Breast epithelium (tissue), 4 donors: ENCODE measurements around the gene RAX2. TPM values are rescaled to one million over a fixed set of nuclear protein-coding genes. Genes with fewer than 3 reads are reported as not detected.

Experiments
- DNase-seq, 2 donors: peaks; one replicate each; pipeline ENCODE4 v3.0.0-alpha.2; 2019; ENCODE audit warnings: low spot score in 2 of 2
- H3K27ac ChIP-seq, 2 donors: fragments of 200-600 bp; sonication (generic) in 1 of 2; one replicate each; pipeline ENCODE4 v1.5.1; 2016 to 2019; ENCODE audit warnings: mild to moderate bottlenecking in 1 of 2
- H3K27me3 ChIP-seq, 2 donors: fragments of 200-600 bp; sonication (generic) in 1 of 2; one replicate each; pipeline versions ENCODE4 v1.5.1 to v1.6.0; 2017 to 2019; ENCODE audit warnings: control low read depth in 1 of 2, mild to moderate bottlenecking in 1 of 2
- H3K36me3 ChIP-seq: fragments of 200-600 bp; one replicate; pipeline ENCODE4 v1.5.1; 2019
- H3K4me1 ChIP-seq, 2 donors: fragments of 200-600 bp; sonication (generic); one replicate each; pipeline ENCODE4 v1.5.1; 2016 to 2019; ENCODE audit warnings: control low read depth in 1 of 2
- H3K4me3 ChIP-seq, 3 donors: fragments of 200-600 bp; sonication (generic); 1 replicate in 2 of 3; 2 replicates in 1 of 3; pipeline ENCODE4 v1.5.1; 2016 to 2019; ENCODE audit warnings: mild to moderate bottlenecking in 3 of 3, moderate library complexity in 2 of 3
- H3K9me3 ChIP-seq, 2 donors: fragments of 200-600 bp; sonication (generic) in 1 of 2; one replicate each; pipeline ENCODE4 v1.5.1; 2016 to 2019; ENCODE audit warnings: control low read depth in 1 of 2
- POLR2A ChIP-seq: fragments of 450-650 bp; IDR thresholded peaks from one replicate; pipeline ENCODE4 v1.6.1; 2016; ENCODE audit warnings: antibody characterized with exemption, mild to moderate bottlenecking, moderate library complexity
- POLR2AphosphoS5 ChIP-seq, 3 donors: sonication (generic); formaldehyde crosslinking; IDR thresholded peaks; one replicate each; pipeline ENCODE4 v1.6.1; 2017; ENCODE audit warnings: antibody characterized with exemption in 3 of 3
- intact Hi-C: fragments of 100-400 bp; cut with DNase I; formaldehyde crosslinking; loops from one replicate; pipeline ENCODE4 v1.15.1; 2023; ENCODE audit warnings: low total_unique reads
- total RNA-seq, 3 donors: library from RNA; depleted of rRNA; stranded (reverse); fragments of >200 nt; gene quantifications; one replicate each; pipeline ENCODE4 v1.1.0, GENCODE V29; 2016
- TF ChIP-seq, protein P1 (sequence below), 3 donors: fragments of 450-650 bp; IDR thresholded peaks; one replicate each; pipeline ENCODE4 v1.5.1; 2016 to 2017; ENCODE audit warnings: antibody characterized with exemption in 3 of 3, mild to moderate bottlenecking in 3 of 3, moderate library complexity in 3 of 3

RAX2 gene
- total RNA-seq, 3 donors from 2014 or later: 0.66 TPM; not detected in 2

DNA sequence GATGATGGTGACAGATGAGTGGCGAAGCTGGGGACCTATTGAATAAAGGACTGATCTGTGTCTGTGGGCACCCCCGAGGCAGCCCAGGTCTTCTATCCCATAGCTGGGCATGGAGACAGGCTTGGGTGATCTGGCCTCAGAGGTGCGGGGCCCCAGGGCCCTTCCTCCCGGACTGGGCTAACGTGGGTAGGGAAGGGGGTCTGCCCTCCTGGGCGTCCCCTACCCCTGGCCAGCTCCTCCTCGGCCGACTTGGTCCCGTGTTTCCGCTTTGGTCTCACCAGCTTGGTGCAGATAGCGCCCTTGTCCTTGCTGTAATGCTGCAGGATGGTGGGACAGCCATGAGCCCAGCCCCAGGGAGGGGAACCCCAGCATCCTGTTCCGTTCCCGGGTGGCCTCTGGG lies 10.9 kb upstream of the RAX2 start:
- no peaks in the 10 kb centered on the region for H3K4me1 ChIP-seq
- no peak overlapping the region for H3K27ac ChIP-seq
- intact Hi-C loops: no loop called here
- DNase-seq: no peak
- H3K27me3 ChIP-seq: peaks cover 0 to 60% of the 10 kb centered on the region in 2 donors
- H3K4me3 ChIP-seq: no peak overlapping the region
- peaks cover 24 to 26% of the 10 kb centered on the region in 2 donors for H3K9me3 ChIP-seq
- no peak for TF ChIP-seq POLR2A
- H3K36me3 ChIP-seq: no peaks in the 10 kb centered on the region

DNA sequence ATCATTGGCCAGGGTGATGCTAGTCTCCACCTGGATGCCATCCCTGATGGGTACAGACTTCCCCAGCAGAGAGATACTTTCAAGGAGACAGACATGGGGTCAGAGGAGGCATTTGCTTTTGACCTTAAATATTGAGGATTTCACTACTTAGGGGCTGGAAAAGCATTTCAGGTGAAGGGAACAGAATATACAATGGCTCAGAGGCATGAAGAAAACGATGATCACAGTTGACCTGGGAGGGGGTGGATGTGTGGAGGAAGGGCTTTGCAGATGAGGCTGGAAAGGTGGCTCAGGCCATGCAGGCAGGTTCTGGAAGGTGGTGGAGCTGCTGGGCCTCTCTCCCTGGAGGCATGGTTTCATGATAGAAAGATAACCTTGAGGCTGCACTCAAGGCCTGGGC lies 10.3 kb upstream of the RAX2 start:
- no peak for DNase-seq
- H3K27ac ChIP-seq: no peak overlapping the region
- peaks cover 0 to 61% of the 10 kb centered on the region in 2 donors for H3K27me3 ChIP-seq
- H3K36me3 ChIP-seq: no peaks in the 10 kb centered on the region
- H3K4me3 ChIP-seq: no peak overlapping the region
- peaks cover 24 to 26% of the 10 kb centered on the region in 2 donors for H3K9me3 ChIP-seq
- intact Hi-C loops: no loop called here
- no peak for TF ChIP-seq POLR2A
- no peaks in the 10 kb centered on the region for H3K4me1 ChIP-seq

- TF ChIP-seq POLR2A (no peak), POLR2AphosphoS5 (IDR thresholded peaks at IDR 0.05) (no peak)
- TF ChIP-seq, protein P1, sequence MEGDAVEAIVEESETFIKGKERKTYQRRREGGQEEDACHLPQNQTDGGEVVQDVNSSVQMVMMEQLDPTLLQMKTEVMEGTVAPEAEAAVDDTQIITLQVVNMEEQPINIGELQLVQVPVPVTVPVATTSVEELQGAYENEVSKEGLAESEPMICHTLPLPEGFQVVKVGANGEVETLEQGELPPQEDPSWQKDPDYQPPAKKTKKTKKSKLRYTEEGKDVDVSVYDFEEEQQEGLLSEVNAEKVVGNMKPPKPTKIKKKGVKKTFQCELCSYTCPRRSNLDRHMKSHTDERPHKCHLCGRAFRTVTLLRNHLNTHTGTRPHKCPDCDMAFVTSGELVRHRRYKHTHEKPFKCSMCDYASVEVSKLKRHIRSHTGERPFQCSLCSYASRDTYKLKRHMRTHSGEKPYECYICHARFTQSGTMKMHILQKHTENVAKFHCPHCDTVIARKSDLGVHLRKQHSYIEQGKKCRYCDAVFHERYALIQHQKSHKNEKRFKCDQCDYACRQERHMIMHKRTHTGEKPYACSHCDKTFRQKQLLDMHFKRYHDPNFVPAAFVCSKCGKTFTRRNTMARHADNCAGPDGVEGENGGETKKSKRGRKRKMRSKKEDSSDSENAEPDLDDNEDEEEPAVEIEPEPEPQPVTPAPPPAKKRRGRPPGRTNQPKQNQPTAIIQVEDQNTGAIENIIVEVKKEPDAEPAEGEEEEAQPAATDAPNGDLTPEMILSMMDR (IDR thresholded peaks at IDR 0.05): no peak
- Histone ChIP-seq H3K27me3 (peaks cover 0 to 58% of the 10 kb centered on the region in 2 donors), H3K27ac (no peak overlapping the region), H3K4me1 (no peaks in the 10 kb centered on the region), H3K4me3 (peak overlapping the region in 1 of 3 donors; percentile 5), H3K36me3 (no peaks in the 10 kb centered on the region), H3K9me3 (peaks cover 24 to 26% of the 10 kb centered on the region in 2 donors)
- intact Hi-C loops: no loop called here
- no peak for DNase-seq
These were observed 9.6 kb upstream of the RAX2 start for GRCh38 chr19:3781603-3782002.

- DNase-seq: no peak
- Histone ChIP-seq H3K4me3 (no peak overlapping the region), H3K4me1 (no peaks in the 10 kb centered on the region), H3K27me3 (peaks cover 0 to 52% of the 10 kb centered on the region in 2 donors), H3K9me3 (peaks cover 24 to 26% of the 10 kb centered on the region in 2 donors), H3K36me3 (no peaks in the 10 kb centered on the region), H3K27ac (no peak overlapping the region)
- TF ChIP-seq, protein P1 (IDR thresholded peaks at IDR 0.05): no peak
- TF ChIP-seq POLR2AphosphoS5 (IDR thresholded peaks at IDR 0.05) (no peak), POLR2A (no peak)
- intact Hi-C loops: no loop called here
These were observed 8.8 kb upstream of the RAX2 start for GRCh38 chr19:3780786-3781304.

- Histone ChIP-seq H3K27ac (no peak overlapping the region), H3K9me3 (peaks cover 24 to 26% of the 10 kb centered on the region in 2 donors), H3K4me1 (no peaks in the 10 kb centered on the region), H3K36me3 (no peaks in the 10 kb centered on the region), H3K4me3 (no peak overlapping the region), H3K27me3 (peaks cover 0 to 34% of the 10 kb centered on the region in 2 donors)
- no peak for TF ChIP-seq POLR2A
- TF ChIP-seq POLR2AphosphoS5 (IDR thresholded peaks at IDR 0.05): no peak
- TF ChIP-seq, protein P1 (IDR thresholded peaks at IDR 0.05): no peak
- no peak for DNase-seq
- intact Hi-C loops: no loop called here
These were observed 7.1 kb upstream of the RAX2 start for GRCh38 chr19:3778899-3779723.
